ENCODE results near the gene JOSD2. TPM values are rescaled to one million over a fixed set of nuclear protein-coding genes. Genes with fewer than 3 reads are reported as not detected.
A peak's percentile ranks its signal among the peaks of the same experiment; 100 is the strongest.

JOSD2 gene
- polyA plus RNA-seq, 1 experiment: 19.6 TPM

- Histone ChIP-seq H3K27me3 (ENCODE audit: control insufficient read depth, insufficient read depth, low read length) (no peaks in the 10 kb centered on the region), H3K27ac (ENCODE audit: low read depth, low read length) (no peak within 1 kb of the TSS), H3K9me3 (ENCODE audit: control insufficient read depth, insufficient read depth, low read length) (peaks cover 15% of the 10 kb centered on the region; the same call in 1 of the 2 replicates), H3K4me3 (ENCODE audit: low read depth, low read length) (no peak within 1 kb of the TSS)
- no peak for DNase-seq (ENCODE audit: low read depth, low spot score)
- ChIA-PET CTCF (no interaction called here), POLR2A (no interaction called here)
- no peak for TF ChIP-seq CTCF (IDR thresholded peaks at IDR 0.05; ENCODE audit: low read depth, low read length)
These were observed 2.9 kb upstream of the JOSD2 start, which contains the start of gene ASPDH for GRCh38 chr19:50513746-50514345. Gene ASPDH (minus strand): TSS chr19:50513913. CDS start chr19:50513823, 90 bp downstream.

- Histone ChIP-seq H3K27ac (ENCODE audit: low read depth, low read length) (no peak overlapping the region), H3K9me3 (ENCODE audit: control insufficient read depth, insufficient read depth, low read length) (peaks cover 8% of the 10 kb centered on the region; the same call in 1 of the 2 replicates), H3K4me3 (ENCODE audit: low read depth, low read length) (no peak overlapping the region), H3K27me3 (ENCODE audit: control insufficient read depth, insufficient read depth, low read length) (no peaks in the 10 kb centered on the region)
- no peak for DNase-seq (ENCODE audit: low read depth, low spot score)
- ChIA-PET POLR2A (no interaction called here), CTCF (interaction anchor here (2.6 kb wide), 1 partner anchor 43 kb away, joined by 12 read pairs; no protein-coding TSS in a partner anchor)
- no peak for TF ChIP-seq CTCF (IDR thresholded peaks at IDR 0.05; ENCODE audit: low read depth, low read length)
These were observed 2.2 kb upstream of the JOSD2 start for GRCh38 chr19:50512999-50513745.

GRCh38 chr19:50512112-50512998 is 1.4 kb upstream of the JOSD2 start:
- POLR2A ChIA-PET: no interaction called here
- no peak for TF ChIP-seq CTCF (IDR thresholded peaks at IDR 0.05; ENCODE audit: low read depth, low read length)
- H3K4me3 ChIP-seq (ENCODE audit: low read depth, low read length): no peak overlapping the region
- H3K9me3 ChIP-seq (ENCODE audit: control insufficient read depth, insufficient read depth, low read length): no peaks in the 10 kb centered on the region; the same call in 1 of the 2 replicates
- no peak for DNase-seq (ENCODE audit: low read depth, low spot score)
- no peak overlapping the region for H3K27ac ChIP-seq (ENCODE audit: low read depth, low read length)
- CTCF ChIA-PET: interaction anchor here (1.1 to 2.6 kb wide), 2 partner anchors 25 to 44 kb away, joined by 3 to 12 read pairs; no protein-coding TSS in a partner anchor
- no peaks in the 10 kb centered on the region for H3K27me3 ChIP-seq (ENCODE audit: control insufficient read depth, insufficient read depth, low read length)

- Histone ChIP-seq H3K9me3 (ENCODE audit: control insufficient read depth, insufficient read depth, low read length) (no peaks in the 10 kb centered on the region; the same call in 1 of the 2 replicates), H3K27ac (ENCODE audit: low read depth, low read length) (peak overlapping the region; percentile 47), H3K4me3 (ENCODE audit: low read depth, low read length) (peak overlapping the region; percentile 94), H3K27me3 (ENCODE audit: control insufficient read depth, insufficient read depth, low read length) (no peaks in the 10 kb centered on the region)
- CTCF ChIA-PET: interaction anchor here (1.3 to 2.6 kb wide), 3 partner anchors 46 to 153 kb away, joined by 4 to 12 read pairs (median 6); no protein-coding TSS in a partner anchor
- no peak for TF ChIP-seq CTCF (IDR thresholded peaks at IDR 0.05; ENCODE audit: low read depth, low read length)
- POLR2A ChIA-PET: interaction anchor here (0.8 to 1.2 kb wide), 6 partner anchors 18 to 294 kb away, joined by 3 to 7 read pairs (median 3); partner anchors contain the start of genes EMC10, GARIN5A and NR1H2
- DNase-seq (ENCODE audit: low read depth, low spot score): no peak
These were observed 307 bp downstream of the JOSD2 start for GRCh38 chr19:50510700-50511068.
